ENCODE results near the gene DEPDC7. TPM values are rescaled to one million over a fixed set of nuclear protein-coding genes. Genes with fewer than 3 reads are reported as not detected.
"Not testable (repeated sequence)": the region's sequence is repeated elsewhere in the genome, so short reads cannot be mapped to it uniquely, and the experiment has no call there.

Gene DEPDC7
- 1.9 TPM for total RNA-seq

DNA sequence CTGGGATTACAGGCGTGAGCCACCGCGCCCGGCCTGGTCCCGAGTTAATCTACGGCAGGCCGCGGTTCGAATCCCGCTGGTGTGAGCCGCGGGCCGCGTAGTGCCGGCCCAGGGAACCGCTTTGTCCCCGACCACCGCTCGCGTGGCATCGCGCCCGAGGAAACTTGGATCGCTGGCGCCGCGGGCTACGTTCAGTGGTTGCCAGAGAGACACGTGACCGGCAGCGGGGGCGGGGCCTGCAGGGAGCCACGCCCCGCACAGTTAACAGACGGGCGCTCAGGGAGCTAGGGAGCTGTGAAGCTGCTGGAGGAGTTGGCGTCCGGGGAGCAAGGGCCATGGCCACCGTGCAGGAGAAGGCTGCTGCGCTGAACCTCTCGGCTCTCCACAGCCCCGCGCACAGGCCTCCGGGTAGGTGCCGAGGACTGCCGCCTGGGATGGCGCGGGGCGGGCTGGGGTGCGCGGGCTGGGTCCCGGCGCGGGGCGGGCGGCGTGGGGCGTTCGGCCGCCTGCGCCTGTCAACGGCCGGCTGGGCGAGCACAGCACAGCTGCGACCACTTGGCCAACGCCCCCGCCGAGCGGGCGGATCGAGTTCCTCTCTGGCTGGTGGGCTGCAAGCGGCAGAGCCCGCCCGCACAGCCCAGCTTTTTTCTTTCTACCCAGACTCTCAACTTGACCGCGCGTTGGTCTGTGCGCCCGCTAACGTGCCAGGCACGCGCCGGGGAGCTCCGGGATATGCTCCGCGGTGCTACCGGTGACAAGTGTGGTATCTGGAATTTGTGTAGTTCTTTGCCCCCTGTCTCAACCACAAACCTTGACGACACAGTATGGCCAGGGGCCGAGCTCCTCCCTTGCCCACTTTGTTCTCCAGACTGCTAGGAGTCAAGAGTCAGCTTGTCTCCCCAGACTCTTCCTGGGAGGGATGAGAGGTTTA lies at the start of gene DEPDC7:
Gene DEPDC7, plus strand, starts transcription at position 258 of the 931 bp plus-strand sequence. Its CDS starts 78 bp downstream, at position 336.
- DNase-seq (ENCODE audit: low read depth in 2 of 3, low spot score in 2 of 3), result peak; percentile 58 to 89 (median 84)

DNA sequence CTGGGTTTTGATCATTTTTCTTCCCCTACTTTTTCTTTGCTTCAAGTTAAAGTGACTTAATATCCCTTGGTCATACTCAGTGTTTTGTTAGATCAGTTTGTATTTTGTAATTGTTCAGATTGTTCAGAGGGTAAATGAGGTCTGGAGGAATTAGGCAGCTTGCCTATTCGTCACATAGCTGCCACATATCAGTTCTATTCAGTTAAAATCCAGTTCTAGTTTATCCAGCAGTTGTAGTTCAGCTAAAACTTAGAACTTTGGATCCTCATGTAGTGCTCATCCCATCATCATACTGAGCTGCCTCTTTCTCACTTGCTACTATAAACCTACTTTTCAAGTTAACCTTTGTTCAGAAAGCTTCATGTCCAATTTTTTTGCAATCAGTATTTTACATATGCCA lies 47.1 kb upstream of the DEPDC7 start:
- DNase-seq (ENCODE audit: low read depth in 2 of 3, low spot score in 2 of 3), result no peak

DNA sequence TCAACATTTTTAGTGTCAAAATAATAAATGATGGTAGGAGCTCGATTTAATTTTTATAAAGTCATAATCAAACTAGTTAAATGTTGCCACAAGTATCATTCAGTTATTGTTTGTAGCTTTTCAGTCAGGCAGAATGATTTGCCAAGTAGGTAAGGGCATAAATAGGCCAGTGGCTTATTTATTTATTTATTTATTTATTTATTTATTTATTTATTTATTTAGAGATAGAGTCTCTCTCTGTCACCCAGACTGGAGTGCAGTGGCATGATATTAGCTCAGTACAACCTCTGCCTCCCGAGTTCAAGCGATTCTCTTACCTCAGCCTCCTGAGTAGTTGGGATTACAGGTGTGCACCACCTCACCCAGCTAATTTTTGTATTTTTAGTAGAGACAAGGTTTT lies 43.4 kb upstream of the DEPDC7 start:
- not testable (repeated sequence) for DNase-seq (ENCODE audit: low read depth in 2 of 3, low spot score in 2 of 3)

DNA sequence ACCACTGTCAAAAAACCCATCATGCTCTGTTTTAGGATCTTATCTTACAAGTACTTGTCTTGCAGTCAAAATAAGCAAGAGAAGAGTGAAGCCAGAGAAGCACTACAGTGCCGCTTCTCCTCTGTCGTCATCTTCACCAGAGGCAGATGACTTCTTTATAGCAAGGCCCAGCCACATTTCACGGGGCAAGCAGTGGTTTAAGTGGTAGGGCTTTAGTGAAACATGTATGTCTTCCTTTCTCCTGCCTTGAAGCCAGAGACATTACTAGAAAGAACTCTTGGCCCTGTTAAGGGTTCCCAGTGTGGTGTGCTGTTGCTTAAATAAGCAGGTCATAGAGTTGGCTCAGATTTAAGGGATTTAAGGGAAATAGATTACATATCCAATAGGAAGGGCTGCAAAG lies 42.9 kb upstream of the DEPDC7 start:
- no peak for DNase-seq (ENCODE audit: low read depth in 2 of 3, low spot score in 2 of 3)

DNA sequence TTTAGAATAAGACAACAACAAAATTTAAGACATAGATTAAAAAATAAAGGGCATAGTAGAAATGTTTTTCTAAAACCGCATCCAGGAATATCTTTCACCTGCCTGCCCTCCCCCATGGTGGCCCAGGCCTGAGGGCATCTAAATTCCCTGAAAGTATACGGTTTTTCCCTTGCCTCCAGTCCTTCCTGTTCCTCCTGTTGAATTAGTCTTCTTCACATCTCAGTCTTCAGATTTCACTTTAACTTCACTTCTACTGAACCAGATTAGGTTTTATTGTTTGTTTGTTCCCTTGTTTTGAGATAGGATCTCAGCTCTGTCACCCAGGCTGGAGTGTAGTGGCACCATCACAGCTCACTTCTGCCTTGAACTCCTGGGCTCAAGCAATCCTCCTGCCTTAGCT lies 33.1 kb upstream of the DEPDC7 start:
- DNase-seq (ENCODE audit: low read depth in 2 of 3, low spot score in 2 of 3), result no peak

DNA sequence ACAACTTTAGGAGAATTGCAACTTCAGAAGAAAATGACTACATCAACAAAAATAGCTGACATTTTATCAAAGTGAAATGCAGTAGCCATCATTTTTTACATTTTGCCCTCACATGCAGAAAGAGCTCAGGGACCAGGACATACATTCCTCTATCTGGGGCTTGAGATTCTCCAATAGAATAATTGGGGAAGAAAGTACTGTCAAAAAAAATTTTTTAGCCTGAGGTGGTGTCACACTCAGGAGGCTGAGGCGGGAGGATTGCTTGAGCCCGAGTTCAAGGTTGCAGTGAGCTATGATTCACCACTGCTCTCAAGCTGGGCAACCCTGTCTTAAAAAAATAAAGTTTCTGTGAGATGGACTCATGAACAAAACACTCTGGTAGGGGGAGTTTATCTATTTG lies 32.2 kb upstream of the DEPDC7 start:
- DNase-seq (ENCODE audit: low read depth in 2 of 3, low spot score in 2 of 3), result no peak

DNA sequence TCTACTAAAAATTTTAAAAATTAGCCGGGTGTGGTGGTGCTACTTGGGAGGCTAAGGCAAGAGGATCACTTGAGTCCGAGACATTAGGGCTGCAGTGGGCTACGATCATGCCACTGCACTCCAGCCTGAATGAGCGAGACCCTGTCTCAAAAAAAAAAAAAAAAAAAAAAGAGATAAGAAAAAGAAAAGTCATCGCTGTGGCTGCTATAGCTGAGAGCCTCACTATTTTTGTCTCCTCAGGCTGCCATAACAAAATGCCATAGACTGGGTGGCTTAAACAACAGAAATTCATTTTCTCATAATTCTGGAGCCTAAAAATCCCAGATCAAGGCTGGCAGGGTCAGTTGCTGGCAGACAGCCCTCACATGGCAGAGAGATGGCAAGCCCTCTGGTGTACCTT lies 30.1 kb upstream of the DEPDC7 start:
- no peak for DNase-seq (ENCODE audit: low read depth in 2 of 3, low spot score in 2 of 3)

DNA sequence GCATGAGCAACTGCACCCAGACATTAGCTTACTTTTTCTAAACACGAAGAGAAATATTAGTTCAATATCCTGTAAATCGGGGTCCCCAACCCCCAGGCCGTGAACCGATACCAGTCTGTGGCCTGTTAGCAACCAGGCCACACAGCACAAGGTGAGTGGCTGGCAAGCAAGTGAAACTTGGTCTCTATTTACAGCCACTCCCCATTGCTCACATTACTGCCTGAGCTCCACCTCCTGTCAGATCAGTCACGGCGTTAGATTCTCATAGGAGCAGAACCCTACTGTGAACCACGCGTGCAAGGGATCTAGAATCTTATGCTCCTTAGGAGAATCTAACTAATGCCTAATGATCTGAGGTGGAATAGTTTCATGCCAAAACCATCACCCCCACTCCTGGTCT lies 27.8 kb upstream of the DEPDC7 start:
- DNase-seq (ENCODE audit: low read depth in 2 of 3, low spot score in 2 of 3), result no peak

DNA sequence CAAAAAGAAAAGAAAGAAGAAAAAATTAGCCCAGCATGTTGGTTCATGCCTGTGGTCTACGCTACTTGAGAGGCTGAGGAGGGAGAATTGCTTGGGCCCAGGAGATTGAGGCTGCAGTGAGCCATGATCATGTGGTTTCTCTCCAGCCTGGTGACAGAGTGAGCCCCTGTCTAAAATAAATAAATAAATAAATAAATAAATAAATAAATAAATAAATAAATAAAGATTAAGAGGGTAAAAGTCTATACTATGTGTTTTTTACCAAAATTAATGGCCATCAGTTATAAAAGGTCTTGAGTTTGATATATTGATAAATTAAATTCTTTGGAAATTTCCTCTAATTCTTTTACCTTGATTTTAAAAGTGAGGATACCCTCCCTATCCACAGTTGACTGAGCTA lies 25.2 kb upstream of the DEPDC7 start:
- no peak for DNase-seq (ENCODE audit: low read depth in 2 of 3, low spot score in 2 of 3)

DNA sequence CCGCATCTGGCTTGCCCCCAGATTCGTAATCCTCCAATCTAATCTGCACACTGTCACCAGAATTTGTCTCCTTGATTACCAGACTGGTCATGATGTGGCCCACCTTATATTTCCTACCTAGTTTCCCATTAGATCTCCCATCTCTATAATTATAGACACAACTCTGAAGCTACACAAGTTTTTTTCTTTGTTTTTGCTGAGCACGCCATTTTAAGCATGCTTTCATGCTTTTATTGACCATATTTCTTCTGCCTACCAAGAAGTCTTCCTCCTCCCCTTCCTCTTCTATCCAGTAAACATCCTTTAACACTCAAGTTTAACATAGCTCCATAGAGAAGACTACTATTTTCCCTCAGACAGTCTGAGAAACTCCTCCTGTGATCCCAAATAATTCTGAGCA lies 24.3 kb upstream of the DEPDC7 start:
- DNase-seq (ENCODE audit: low read depth in 2 of 3, low spot score in 2 of 3), result no peak

DNA sequence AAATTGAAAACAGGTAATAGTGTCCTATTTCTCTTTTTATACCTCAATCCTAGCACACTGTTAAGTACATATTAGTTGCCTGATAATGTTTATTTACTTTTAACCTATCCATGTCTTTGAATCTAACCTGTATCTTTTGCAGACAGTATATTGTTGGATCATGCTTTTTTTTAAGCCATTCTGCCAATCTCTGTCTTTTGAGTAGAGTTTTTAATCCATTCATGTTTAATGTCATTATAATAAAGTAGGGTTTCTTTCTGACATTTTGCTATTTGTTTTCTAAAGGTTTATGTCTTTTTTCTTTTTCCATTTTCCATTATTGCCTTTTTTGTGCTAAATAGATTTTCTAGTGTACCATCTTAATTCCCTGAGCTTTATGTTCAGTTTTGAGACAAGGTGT lies 23.8 kb upstream of the DEPDC7 start:
- DNase-seq (ENCODE audit: low read depth in 2 of 3, low spot score in 2 of 3), result no peak

DNA sequence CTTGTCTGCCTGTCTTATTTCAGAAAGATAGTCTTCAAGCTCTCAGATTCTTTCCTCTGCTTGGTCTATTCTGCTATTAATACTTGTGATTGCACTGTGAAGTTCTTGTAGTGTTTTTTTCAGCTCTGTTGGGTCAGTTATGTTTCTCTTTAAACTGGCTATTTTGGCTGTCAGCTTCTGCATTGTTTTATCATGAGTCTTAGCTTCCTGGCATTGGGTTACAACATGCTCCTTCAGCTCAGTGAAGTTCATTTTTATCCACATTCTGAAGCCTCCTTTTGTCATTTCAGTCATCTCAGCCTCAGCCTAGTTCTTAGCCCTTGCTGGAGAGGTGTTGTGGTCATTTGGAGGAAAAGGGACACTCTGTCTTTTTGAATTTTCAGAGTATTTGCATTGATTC lies 15.5 kb upstream of the DEPDC7 start:
- no peak for DNase-seq (ENCODE audit: low read depth in 2 of 3, low spot score in 2 of 3)

DNA sequence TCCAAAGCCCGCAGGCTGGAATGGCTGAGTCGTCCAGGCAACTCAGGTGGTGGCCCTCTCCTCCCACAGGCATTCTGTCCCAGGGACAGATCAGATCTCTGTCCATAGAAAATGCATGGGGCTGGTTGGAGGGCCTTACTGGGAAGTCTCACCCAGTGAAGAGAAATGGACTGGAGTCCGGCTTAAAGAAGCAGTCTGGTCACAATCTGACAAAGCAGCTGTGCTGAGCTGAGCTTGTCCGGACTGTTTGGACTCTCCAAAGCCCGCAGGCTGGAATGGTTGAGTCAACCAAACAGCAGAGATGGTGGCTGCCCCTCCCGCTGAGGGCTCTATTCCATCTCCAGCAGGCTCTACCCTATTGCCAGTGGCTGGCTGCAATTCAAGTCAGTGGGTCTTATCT lies 14.4 kb upstream of the DEPDC7 start:
- DNase-seq (ENCODE audit: low read depth in 2 of 3, low spot score in 2 of 3), result no peak

DNA sequence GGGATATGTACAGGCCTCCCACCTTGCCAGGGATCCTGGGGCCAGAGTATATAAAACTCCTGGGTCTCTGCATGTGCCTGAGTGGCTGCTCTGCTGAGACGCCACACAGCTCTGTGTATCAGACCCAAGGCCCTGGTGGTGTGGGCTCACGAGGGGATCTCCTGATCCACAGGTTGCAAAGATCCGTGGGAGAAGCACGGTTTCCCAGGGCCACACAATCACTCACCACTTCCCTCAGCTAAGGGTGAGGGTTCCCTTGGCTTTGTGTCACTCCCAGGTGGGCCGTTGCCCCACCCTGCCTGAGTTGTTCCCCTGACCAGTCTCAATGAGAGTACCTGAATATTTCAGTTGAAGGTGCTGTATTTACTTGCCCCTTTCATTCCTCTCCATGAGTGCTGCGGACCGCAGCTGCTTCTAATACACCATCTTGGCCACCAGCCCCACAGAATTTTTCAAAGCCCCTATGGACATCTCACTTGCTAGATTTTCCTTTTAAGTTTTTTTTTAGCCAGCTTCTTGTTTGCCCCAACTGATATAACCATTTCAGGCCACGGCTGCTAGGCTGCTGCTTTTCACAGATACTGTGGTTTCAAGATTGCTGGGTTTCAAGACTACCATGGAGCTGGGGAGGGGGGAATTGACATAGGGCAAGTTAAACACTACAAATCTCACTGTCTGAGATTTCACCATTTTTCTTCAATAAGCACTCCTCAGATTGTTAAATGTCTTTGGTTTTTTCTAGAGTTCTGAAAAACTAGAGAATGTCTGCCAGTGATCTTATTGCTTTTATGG lies 13.7 kb upstream of the DEPDC7 start:
- no peak for DNase-seq (ENCODE audit: low read depth in 2 of 3, low spot score in 2 of 3)

DNA sequence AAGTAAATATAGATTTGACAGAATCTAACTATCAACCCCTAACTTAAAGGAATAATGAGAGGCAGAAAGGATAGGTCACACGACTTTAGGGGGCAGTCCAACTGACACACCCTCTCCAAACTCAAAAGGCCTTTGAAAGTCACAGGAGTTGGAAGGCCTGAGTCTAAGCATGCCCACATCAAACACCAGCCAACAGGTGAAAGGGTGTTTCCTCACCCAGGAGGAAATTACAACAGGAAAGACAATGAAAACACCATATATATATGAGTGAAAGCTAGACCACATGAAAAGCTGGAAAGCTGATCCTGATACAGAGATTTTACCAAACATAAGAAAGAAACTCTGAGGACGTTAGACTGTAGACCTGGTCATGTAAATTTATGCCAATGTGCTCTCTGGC lies 10.5 kb upstream of the DEPDC7 start:
- DNase-seq (ENCODE audit: low read depth in 2 of 3, low spot score in 2 of 3), result no peak

DNA sequence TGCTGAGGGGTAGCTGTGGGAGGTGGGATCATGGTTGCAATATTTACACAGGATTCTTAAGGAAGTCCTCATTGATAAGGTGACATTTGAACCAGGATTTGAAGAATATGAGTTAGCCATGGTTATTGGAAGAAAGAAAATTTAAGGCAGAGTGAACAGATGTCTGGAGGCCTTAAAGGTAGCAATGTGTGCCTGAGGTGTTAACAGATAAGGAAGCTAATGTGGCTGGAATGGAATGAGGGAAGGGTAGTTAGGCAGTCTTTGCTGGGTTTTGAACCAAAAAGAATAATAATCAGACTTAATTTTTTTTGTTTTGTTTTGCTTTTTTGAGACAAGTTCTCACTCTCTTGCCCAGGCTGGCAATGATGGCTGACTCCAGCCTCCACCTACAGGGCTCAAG lies 9.7 kb upstream of the DEPDC7 start:
- no peak for DNase-seq (ENCODE audit: low read depth in 2 of 3, low spot score in 2 of 3)

DNA sequence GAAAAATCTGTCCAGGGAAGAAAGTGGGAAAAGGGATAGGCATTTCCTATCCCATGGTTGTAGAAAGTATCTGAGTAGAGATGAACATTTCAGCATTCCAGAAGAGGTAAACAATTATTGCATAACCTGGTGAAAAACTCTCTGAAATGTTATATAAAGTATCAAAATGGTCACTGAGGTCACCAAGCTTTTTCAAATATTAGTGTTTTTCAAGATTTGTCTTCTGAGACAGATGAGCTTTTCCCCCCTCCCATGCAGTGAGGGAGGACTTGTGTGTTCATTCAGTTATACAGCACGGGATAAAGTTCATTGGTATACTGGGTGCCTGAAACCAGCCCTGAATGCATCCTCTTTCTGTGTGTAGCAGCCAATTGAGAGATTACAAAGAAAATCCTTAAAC lies 1.9 kb upstream of the DEPDC7 start:
- DNase-seq (ENCODE audit: low read depth in 2 of 3, low spot score in 2 of 3), result no peak

DNA sequence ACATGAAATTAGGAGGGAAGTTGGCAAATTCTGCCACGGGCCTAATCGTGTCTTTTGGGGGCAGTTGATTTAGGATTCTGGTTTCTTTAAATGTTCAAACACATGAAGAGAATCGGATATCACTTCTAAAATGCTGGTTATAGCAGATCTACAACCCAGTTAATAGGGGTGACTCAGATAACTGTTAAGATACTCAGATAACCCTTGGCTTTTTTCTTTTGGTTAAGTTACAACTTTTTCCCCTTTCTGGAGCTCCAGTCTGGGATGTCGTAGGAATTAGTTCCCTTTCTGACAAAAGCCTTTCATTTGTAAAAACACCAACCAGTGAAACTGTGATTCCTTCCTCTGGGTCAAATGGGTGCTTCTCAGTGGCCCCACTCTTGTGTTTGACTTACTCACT lies 976 bp downstream of the DEPDC7 start:
- DNase-seq (ENCODE audit: low read depth in 2 of 3, low spot score in 2 of 3), result no peak

DNA sequence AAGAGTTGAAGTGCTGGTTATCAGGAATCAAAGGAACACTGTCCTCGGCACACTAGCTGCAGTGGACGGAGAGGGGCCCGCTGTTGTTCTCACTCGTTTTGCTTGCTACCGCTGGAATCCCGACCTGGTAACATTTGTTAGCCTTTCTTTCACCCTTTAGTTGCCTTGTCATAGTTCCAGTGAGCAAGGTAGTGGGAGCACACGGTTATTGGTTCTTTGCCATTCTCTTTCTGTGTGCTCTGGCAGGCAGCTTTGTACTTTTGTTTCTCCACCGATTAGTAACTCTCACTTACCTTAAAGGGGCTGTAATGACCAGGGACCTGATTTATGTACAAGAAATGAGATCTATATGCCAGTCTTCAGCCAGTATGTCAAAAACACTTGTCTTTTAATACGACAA lies 1.8 kb downstream of the DEPDC7 start:
- DNase-seq (ENCODE audit: low read depth in 2 of 3, low spot score in 2 of 3), result no peak

DNA sequence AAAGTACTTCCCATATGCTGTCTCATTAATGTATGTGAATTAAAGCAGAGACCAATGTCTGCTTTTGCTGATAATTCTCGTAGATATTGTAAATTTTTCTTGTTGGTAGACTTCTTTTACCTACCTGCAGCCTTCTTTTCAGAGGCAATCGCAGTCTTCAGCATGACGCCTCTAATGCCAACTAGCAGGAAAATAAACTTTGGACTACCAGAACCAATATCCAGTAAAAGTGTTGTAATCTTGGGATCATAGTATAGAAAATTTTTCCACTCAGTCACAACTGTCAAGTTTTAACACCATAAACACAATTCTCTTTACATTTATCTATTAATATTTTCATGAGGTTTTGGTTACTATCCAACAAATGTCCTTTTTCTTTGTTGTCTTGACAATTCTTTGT lies 2.3 kb downstream of the DEPDC7 start:
- no peak for DNase-seq (ENCODE audit: low read depth in 2 of 3, low spot score in 2 of 3)

DNA sequence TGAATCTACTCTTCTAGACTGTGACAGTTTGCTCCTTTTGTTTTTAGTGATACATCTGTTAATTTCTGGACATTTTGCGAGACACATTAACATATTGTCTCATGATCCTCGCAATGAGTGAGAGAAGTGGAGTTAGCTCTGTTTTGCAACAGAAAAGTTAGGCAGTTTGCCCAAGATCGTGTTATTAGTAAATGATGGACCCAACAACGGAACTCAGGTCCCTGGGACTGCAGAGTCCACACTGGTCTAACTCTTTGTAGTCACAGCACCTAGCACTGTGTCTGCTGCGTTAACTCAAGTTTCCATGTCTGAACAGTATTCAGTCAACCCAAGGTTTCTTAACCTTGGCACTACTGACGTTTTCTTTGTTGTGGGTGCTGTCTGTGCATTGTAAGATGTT lies 3.2 kb downstream of the DEPDC7 start:
- no peak for DNase-seq (ENCODE audit: low read depth in 2 of 3, low spot score in 2 of 3)

DNA sequence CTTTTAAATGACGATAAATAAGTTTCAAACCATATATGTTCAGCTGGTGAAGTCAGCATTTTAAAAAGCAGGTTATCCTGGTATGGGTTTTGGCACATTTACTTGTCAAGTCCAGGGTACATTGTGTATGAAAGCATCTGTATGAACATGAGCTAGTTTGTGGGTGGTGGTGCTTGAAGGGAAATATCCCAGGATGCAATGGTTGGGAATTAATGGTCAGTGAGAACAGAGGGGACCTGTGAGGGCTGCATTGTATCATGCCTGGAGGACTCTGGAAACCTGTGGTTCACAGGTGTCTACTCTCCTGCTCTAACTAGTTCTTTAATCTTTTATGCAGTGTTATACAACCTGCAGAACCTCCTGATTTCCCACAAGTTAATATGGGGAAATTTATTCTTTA lies 5.8 kb downstream of the DEPDC7 start:
- no peak for DNase-seq (ENCODE audit: low read depth in 2 of 3, low spot score in 2 of 3)
